Immature natural killer cell (primary cell): ENCODE measurements around the gene WDFY3. TPM values are rescaled to one million over a fixed set of nuclear protein-coding genes. Genes with fewer than 3 reads are reported as not detected.

Experiments used
- DNase-seq, 3 donors: peaks; one replicate each; pipeline ENCODE4 v3.0.0; 2022; ENCODE audit warnings: mixed read lengths in 1 of 3
- H3K27ac Mint-ChIP-seq, 6 donors: one replicate each; pipeline ENCODE4 v1.8.0; 2020; ENCODE audit warnings: mixed read lengths in 6 of 6, mild to moderate bottlenecking in 5 of 6, inconsistent platforms in 4 of 6, moderate library complexity in 3 of 6
- H3K27me3 Mint-ChIP-seq, 3 donors: one replicate each; pipeline ENCODE4 v1.8.0; 2020 to 2021; ENCODE audit warnings: low read depth in 3 of 3, mild to moderate bottlenecking in 3 of 3, mixed read lengths in 3 of 3, moderate library complexity in 3 of 3, inconsistent platforms in 1 of 3
- H3K36me3 Mint-ChIP-seq, 3 donors: one replicate each; pipeline ENCODE4 v1.8.0; 2020; ENCODE audit warnings: mixed read lengths in 3 of 3, inconsistent platforms in 2 of 3, mild to moderate bottlenecking in 2 of 3
- H3K4me1 Mint-ChIP-seq, 2 donors: one replicate each; pipeline ENCODE4 v1.8.0; 2020; ENCODE audit warnings: inconsistent platforms in 2 of 2, mild to moderate bottlenecking in 2 of 2, mixed read lengths in 2 of 2, moderate library complexity in 1 of 2
- H3K4me3 Mint-ChIP-seq, 5 donors: one replicate each; pipeline ENCODE4 v1.8.0; 2020; ENCODE audit warnings: mild to moderate bottlenecking in 5 of 5, mixed read lengths in 5 of 5, inconsistent platforms in 3 of 5, moderate library complexity in 3 of 5
- H3K9me3 Mint-ChIP-seq, 6 donors: one replicate each; pipeline ENCODE4 v1.8.0; 2020; ENCODE audit warnings: mild to moderate bottlenecking in 6 of 6, mixed read lengths in 6 of 6, inconsistent platforms in 4 of 6, moderate library complexity in 3 of 6
- polyA plus RNA-seq, 3 donors: library from polyadenylated mRNA; unstranded; fragments of 300-500 nt; fragmentation: Illumina TruSeq; gene quantifications; one replicate each; pipeline ENCODE4 v1.2.3, GENCODE V29; 2021

WDFY3 gene
- polyA plus RNA-seq, 3 donors from 2014 or later, result 0.02 TPM; not detected in 2

- Mint-ChIP-seq H3K4me3 (no peak overlapping the region), H3K27ac (no peak overlapping the region), H3K36me3 (peaks cover 0 to 2% (median 0%) of the 10 kb centered on the region in 3 donors), H3K4me1 (no peaks in the 10 kb centered on the region), H3K9me3 (peaks cover 1 to 23% (median 6%) of the 10 kb centered on the region in 6 donors), H3K27me3 (peaks cover 6 to 13% (median 8%) of the 10 kb centered on the region in 3 donors)
- no peak for DNase-seq
Observed at GRCh38 chr4:84962102-84962501, 4.4 kb downstream of the WDFY3 start.

- Mint-ChIP-seq H3K4me3 (no peak overlapping the region), H3K27ac (no peak overlapping the region), H3K27me3 (no peaks in the 10 kb centered on the region), H3K4me1 (no peaks in the 10 kb centered on the region), H3K36me3 (no peaks in the 10 kb centered on the region), H3K9me3 (peaks cover 2 to 11% (median 7%) of the 10 kb centered on the region in 6 donors)
- DNase-seq, result no peak
Observed at GRCh38 chr4:84958434-84958833, 8.1 kb downstream of the WDFY3 start.

GRCh38 chr4:84957514-84958420 is 8.7 kb downstream of the WDFY3 start:
- DNase-seq, result no peak
- no peaks in the 10 kb centered on the region for H3K36me3 Mint-ChIP-seq
- no peak overlapping the region for H3K27ac Mint-ChIP-seq

GRCh38 chr4:84956014-84956413 is 10.5 kb downstream of the WDFY3 start:
- Mint-ChIP-seq H3K36me3 (no peaks in the 10 kb centered on the region), H3K4me3 (no peak overlapping the region), H3K27me3 (no peaks in the 10 kb centered on the region), H3K9me3 (peaks cover 2 to 10% (median 4%) of the 10 kb centered on the region in 6 donors), H3K27ac (no peak overlapping the region), H3K4me1 (no peaks in the 10 kb centered on the region)
- DNase-seq, result no peak

More at GRCh38 chr4:84957514-84958420, 8.7 kb downstream of the WDFY3 start:
- no peak overlapping the region for H3K4me3 Mint-ChIP-seq
- no peaks in the 10 kb centered on the region for H3K27me3 Mint-ChIP-seq
- H3K4me1 Mint-ChIP-seq, result no peaks in the 10 kb centered on the region
- peaks cover 2 to 14% (median 8%) of the 10 kb centered on the region in 6 donors for H3K9me3 Mint-ChIP-seq

GRCh38 chr4:84954982-84955567 is 11.4 kb downstream of the WDFY3 start:
- no peak overlapping the region for H3K4me3 Mint-ChIP-seq
- no peaks in the 10 kb centered on the region for H3K27me3 Mint-ChIP-seq
- no peaks in the 10 kb centered on the region for H3K36me3 Mint-ChIP-seq
- H3K27ac Mint-ChIP-seq, result no peak overlapping the region
- no peak for DNase-seq
- no peaks in the 10 kb centered on the region for H3K4me1 Mint-ChIP-seq
- peaks cover 0 to 7% (median 3%) of the 10 kb centered on the region in 6 donors for H3K9me3 Mint-ChIP-seq

GRCh38 chr4:84952776-84953175 is 13.7 kb downstream of the WDFY3 start:
- H3K27me3 Mint-ChIP-seq, result no peaks in the 10 kb centered on the region
- no peak for DNase-seq
- no peak overlapping the region for H3K4me3 Mint-ChIP-seq
- no peak overlapping the region for H3K27ac Mint-ChIP-seq
- peaks cover 2 to 9% (median 7%) of the 10 kb centered on the region in 6 donors for H3K9me3 Mint-ChIP-seq
- H3K36me3 Mint-ChIP-seq, result no peaks in the 10 kb centered on the region
- no peaks in the 10 kb centered on the region for H3K4me1 Mint-ChIP-seq

- peaks cover 4 to 9% (median 7%) of the 10 kb centered on the region in 6 donors for H3K9me3 Mint-ChIP-seq
- no peak overlapping the region for H3K27ac Mint-ChIP-seq
- H3K27me3 Mint-ChIP-seq, result no peaks in the 10 kb centered on the region
- no peak overlapping the region for H3K4me3 Mint-ChIP-seq
- no peak for DNase-seq
- no peaks in the 10 kb centered on the region for H3K36me3 Mint-ChIP-seq
- no peaks in the 10 kb centered on the region for H3K4me1 Mint-ChIP-seq
Observed at GRCh38 chr4:84952004-84952403, 14.5 kb downstream of the WDFY3 start.

GRCh38 chr4:84948056-84948455 is 18.4 kb downstream of the WDFY3 start:
- Mint-ChIP-seq H3K36me3 (no peaks in the 10 kb centered on the region), H3K4me3 (no peak overlapping the region), H3K27me3 (peaks cover 0 to 1% (median 0%) of the 10 kb centered on the region in 3 donors), H3K4me1 (no peaks in the 10 kb centered on the region), H3K9me3 (peaks cover 2 to 11% (median 8%) of the 10 kb centered on the region in 6 donors), H3K27ac (no peak overlapping the region)
- DNase-seq, result no peak

GRCh38 chr4:84944947-84945346 is 21.5 kb downstream of the WDFY3 start:
- H3K9me3 Mint-ChIP-seq, result peaks cover 7 to 34% (median 23%) of the 10 kb centered on the region in 6 donors
- no peak overlapping the region for H3K4me3 Mint-ChIP-seq
- peaks cover 0 to 3% (median 0%) of the 10 kb centered on the region in 3 donors for H3K27me3 Mint-ChIP-seq
- no peak overlapping the region for H3K27ac Mint-ChIP-seq
- H3K36me3 Mint-ChIP-seq, result no peaks in the 10 kb centered on the region
- H3K4me1 Mint-ChIP-seq, result no peaks in the 10 kb centered on the region
- DNase-seq, result no peak

- Mint-ChIP-seq H3K9me3 (peaks cover 14 to 46% (median 27%) of the 10 kb centered on the region in 6 donors), H3K27me3 (peaks cover 0 to 3% (median 0%) of the 10 kb centered on the region in 3 donors), H3K27ac (no peak overlapping the region), H3K4me3 (no peak overlapping the region), H3K4me1 (no peaks in the 10 kb centered on the region), H3K36me3 (no peaks in the 10 kb centered on the region)
- DNase-seq, result no peak
Observed at GRCh38 chr4:84940960-84941359, 25.5 kb downstream of the WDFY3 start.

GRCh38 chr4:84939113-84939512 is 27.4 kb downstream of the WDFY3 start:
- Mint-ChIP-seq H3K27ac (no peak overlapping the region), H3K4me3 (no peak overlapping the region), H3K36me3 (no peaks in the 10 kb centered on the region), H3K27me3 (peaks cover 0 to 3% (median 0%) of the 10 kb centered on the region in 3 donors), H3K4me1 (no peaks in the 10 kb centered on the region), H3K9me3 (peaks cover 12 to 56% (median 27%) of the 10 kb centered on the region in 6 donors)
- no peak for DNase-seq

GRCh38 chr4:84938316-84938715 is 28.2 kb downstream of the WDFY3 start:
- no peaks in the 10 kb centered on the region for H3K4me1 Mint-ChIP-seq
- peaks cover 12 to 60% (median 27%) of the 10 kb centered on the region in 6 donors for H3K9me3 Mint-ChIP-seq
- DNase-seq, result no peak
- no peaks in the 10 kb centered on the region for H3K36me3 Mint-ChIP-seq
- H3K4me3 Mint-ChIP-seq, result no peak overlapping the region
- H3K27me3 Mint-ChIP-seq, result peaks cover 0 to 3% (median 0%) of the 10 kb centered on the region in 3 donors
- H3K27ac Mint-ChIP-seq, result no peak overlapping the region

- H3K4me1 Mint-ChIP-seq, result no peaks in the 10 kb centered on the region
- no peak overlapping the region for H3K27ac Mint-ChIP-seq
- H3K36me3 Mint-ChIP-seq, result no peaks in the 10 kb centered on the region
Observed at GRCh38 chr4:84937381-84937977, 29.0 kb downstream of the WDFY3 start.

GRCh38 chr4:84936123-84936522 is 30.4 kb downstream of the WDFY3 start:
- Mint-ChIP-seq H3K4me3 (no peak overlapping the region), H3K4me1 (no peaks in the 10 kb centered on the region), H3K27ac (no peak overlapping the region), H3K27me3 (no peaks in the 10 kb centered on the region), H3K36me3 (no peaks in the 10 kb centered on the region), H3K9me3 (peaks cover 5 to 45% (median 15%) of the 10 kb centered on the region in 6 donors)
- no peak for DNase-seq

More at GRCh38 chr4:84937381-84937977, 29.0 kb downstream of the WDFY3 start:
- Mint-ChIP-seq H3K9me3 (peaks cover 9 to 52% (median 24%) of the 10 kb centered on the region in 6 donors), H3K4me3 (no peak overlapping the region), H3K27me3 (no peaks in the 10 kb centered on the region)
- DNase-seq, result no peak
